Keratinocyte (primary cell): Measurements from ENCODE around the gene KDM3A. TPM values are rescaled to one million over a fixed set of nuclear protein-coding genes. Genes with fewer than 3 reads are reported as not detected.

Experiments used
- DNase-seq: peaks from one replicate; pipeline ENCODE4 v3.0.0-alpha.2; 2011; ENCODE audit warnings: low read depth, missing footprints, low spot score
- FAIRE-seq: peaks from 2 replicates; lab custom pipeline; 2011; peaks lifted over from hg19 to GRCh38; lab: Jason Lieb, UNC
- H2AFZ ChIP-seq: 2 replicates; pipeline ENCODE4 v1.6.0; 2012; ENCODE audit warnings: low read length, control low read depth, inconsistent platforms; ENCODE audit not compliant: control insufficient read depth
- H3K27ac ChIP-seq: 2 replicates; pipeline ENCODE4 v1.5.1; 2011; ENCODE audit warnings: low read length; ENCODE audit not compliant: control insufficient read depth, insufficient read depth
- H3K27me3 ChIP-seq: 3 replicates; pipeline ENCODE4 v1.6.0; 2011; ENCODE audit warnings: low read length; ENCODE audit not compliant: control insufficient read depth, insufficient read depth; ENCODE audit errors: extremely low read depth
- H3K36me3 ChIP-seq, 2 experiments: 2 replicates in 1 of 2; 3 replicates in 1 of 2; pipeline ENCODE4 v1.5.1; 2011; ENCODE audit warnings: low read length in 2 of 2, mild to moderate bottlenecking in 1 of 2; ENCODE audit not compliant: control insufficient read depth in 2 of 2, insufficient read depth in 2 of 2; ENCODE audit errors: extremely low read depth in 1 of 2
- H3K4me1 ChIP-seq: 3 replicates; pipeline ENCODE4 v1.5.1; 2011; ENCODE audit warnings: low read length; ENCODE audit not compliant: control insufficient read depth, insufficient read depth; ENCODE audit errors: extremely low read depth
- H3K4me2 ChIP-seq: 3 replicates; pipeline ENCODE4 v1.6.0; 2011; ENCODE audit warnings: low read depth, low read length; ENCODE audit not compliant: control insufficient read depth, insufficient read depth; ENCODE audit errors: extremely low read depth
- H3K4me3 ChIP-seq, 3 experiments: fragments of 200-600 bp in 1 of 3; sonication (generic) in 1 of 3; 2 replicates in 2 of 3; 3 replicates in 1 of 3; pipeline ENCODE4 v1.5.1; 2011 to 2016; ENCODE audit warnings: low read length in 3 of 3, mild to moderate bottlenecking in 3 of 3, control low read depth in 2 of 3, inconsistent platforms in 1 of 3, low read depth in 1 of 3, mixed read lengths in 1 of 3, mixed run types in 1 of 3, moderate library complexity in 1 of 3; ENCODE audit not compliant: control insufficient read depth in 2 of 3, insufficient read depth in 2 of 3; ENCODE audit errors: extremely low read depth in 1 of 3
- H3K79me2 ChIP-seq: 2 replicates; pipeline ENCODE4 v1.6.0; 2012; ENCODE audit warnings: low read length; ENCODE audit not compliant: control insufficient read depth, insufficient read depth
- H3K9ac ChIP-seq: 3 replicates; pipeline ENCODE4 v1.6.0; 2011; ENCODE audit warnings: low read length; ENCODE audit not compliant: control insufficient read depth, insufficient read depth; ENCODE audit errors: extremely low read depth
- H3K9me1 ChIP-seq: 3 replicates; pipeline ENCODE4 v1.6.0; 2011; ENCODE audit warnings: low read length; ENCODE audit not compliant: control insufficient read depth, insufficient read depth; ENCODE audit errors: extremely low read depth
- H3K9me3 ChIP-seq: 2 replicates; pipeline ENCODE4 v1.5.1; 2012; ENCODE audit warnings: low read depth, low read length; ENCODE audit not compliant: control insufficient read depth
- H4K20me1 ChIP-seq: 3 replicates; pipeline ENCODE4 v1.6.0; 2011; ENCODE audit warnings: low read length; ENCODE audit not compliant: control insufficient read depth, insufficient read depth; ENCODE audit errors: extremely low read depth
- CTCF ChIP-seq, 3 experiments: IDR thresholded peaks in 1 of 3; conservative IDR thresholded peaks in 1 of 3; optimal IDR thresholded peaks in 1 of 3; 2 replicates in 2 of 3; 3 replicates in 1 of 3; pipeline versions ENCODE3 to v1.5.1; 2011; ENCODE audit warnings: low read length in 3 of 3, mild to moderate bottlenecking in 3 of 3, moderate library complexity in 2 of 3, control low read depth in 1 of 3, inconsistent platforms in 1 of 3; ENCODE audit not compliant: insufficient read depth in 2 of 3; ENCODE audit errors: extremely low read depth in 1 of 3
- EZH2 ChIP-seq: IDR thresholded peaks from one replicate; pipeline ENCODE4 v1.6.1; 2012; ENCODE audit warnings: inconsistent platforms, mild to moderate bottlenecking, low read length, moderate library complexity
- dilution Hi-C: fragments of 300-500 bp; cut with MboI; formaldehyde crosslinking; loops from one replicate; pipeline ENCODE4 v1.7.0; 2020; ENCODE audit warnings: low sequenced_read_pairs; ENCODE audit not compliant: extremely low pct_ligation_motif_present
- polyA plus RNA-seq, 5 experiments: library from polyadenylated mRNA; depleted of rRNA in 3 of 5; stranded (reverse) in 3 of 5; stranded (forward) in 1 of 5; unstranded in 1 of 5; fragments of >200 nt; gene quantifications; 1 replicate in 1 of 5; 2 replicates in 3 of 5; 3 replicates in 1 of 5; pipeline versions ENCODE4 v1.2.1 to v1.2.3, GENCODE V29; 2011 to 2012; ENCODE audit warnings: missing spikeins in 2 of 5, low read depth in 1 of 5, low replicate concordance in 1 of 5

The KDM3A gene
- polyA plus RNA-seq, 1 donor (not counting 4 experiments of a cell fraction or from before 2014, with no cell fraction given), result 32.9 TPM

- Histone ChIP-seq H4K20me1 (no peaks in the 10 kb centered on the region), H3K36me3 (peaks cover 45% of the 10 kb centered on the region in 2 experiments), H2AFZ (no peak overlapping the region), H3K4me2 (no peak overlapping the region), H3K27me3 (no peaks in the 10 kb centered on the region), H3K9ac (no peak overlapping the region), H3K9me1 (no peaks in the 10 kb centered on the region), H3K9me3 (no peaks in the 10 kb centered on the region), H3K4me1 (peaks cover 6% of the 10 kb centered on the region), H3K79me2 (no peaks in the 10 kb centered on the region), H3K27ac (no peak overlapping the region), H3K4me3 (no peak overlapping the region)
- no peak for DNase-seq
- dilution Hi-C loops, result no loop called here
- no peak for TF ChIP-seq EZH2
- TF ChIP-seq CTCF (optimal IDR thresholded peaks at IDR 0.05 in 1 of 3, IDR thresholded peaks at IDR 0.05 in 1 of 3, conservative IDR thresholded peaks at IDR 0.05 in 1 of 3; ENCODE audit: extremely low read depth in 1 of 3, insufficient read depth in 2 of 3, low read length in 3 of 3), result no peak
- no peak for FAIRE-seq
These were observed 40.9 kb downstream of the KDM3A start for GRCh38 chr2:86482034-86482433.

- no peak overlapping the region for H3K4me3 ChIP-seq
- H3K4me2 ChIP-seq, result no peak overlapping the region
- peaks cover 38 to 46% of the 10 kb centered on the region in 2 experiments for H3K36me3 ChIP-seq
- H2AFZ ChIP-seq, result no peak overlapping the region
- no peak for DNase-seq
- H3K4me1 ChIP-seq, result peaks cover 6% of the 10 kb centered on the region
- no peaks in the 10 kb centered on the region for H3K79me2 ChIP-seq
- dilution Hi-C loops, result no loop called here
- no peaks in the 10 kb centered on the region for H3K9me1 ChIP-seq
- no peaks in the 10 kb centered on the region for H3K27me3 ChIP-seq
- H3K9ac ChIP-seq, result no peak overlapping the region
- no peak for FAIRE-seq
- H3K9me3 ChIP-seq, result no peaks in the 10 kb centered on the region
- no peaks in the 10 kb centered on the region for H4K20me1 ChIP-seq
- TF ChIP-seq CTCF (optimal IDR thresholded peaks at IDR 0.05 in 1 of 3, IDR thresholded peaks at IDR 0.05 in 1 of 3, conservative IDR thresholded peaks at IDR 0.05 in 1 of 3; ENCODE audit: extremely low read depth in 1 of 3, insufficient read depth in 2 of 3, low read length in 3 of 3) (no peak), EZH2 (no peak)
- H3K27ac ChIP-seq, result no peak overlapping the region
These were observed 43.2 kb downstream of the KDM3A start for GRCh38 chr2:86484385-86484784.
